22Rv1 (cell line): ENCODE data around the gene KCNQ1.

Experiments used
- H3K27ac ChIP-seq: fragments of 450-650 bp; 2 replicates; pipeline ENCODE4 v1.5.1; 2017
- ZFX ChIP-seq: fragments of 450-650 bp; IDR thresholded peaks from 2 replicates; pipeline ENCODE4 v1.6.1; 2017; ENCODE audit warnings: antibody characterized with exemption, borderline replicate concordance
- TF ChIP-seq, protein P1 (sequence below): fragments of 450-650 bp; IDR thresholded peaks from 2 replicates; pipeline ENCODE4 v1.5.1; 2017; ENCODE audit warnings: mild to moderate bottlenecking

Gene KCNQ1

DNA sequence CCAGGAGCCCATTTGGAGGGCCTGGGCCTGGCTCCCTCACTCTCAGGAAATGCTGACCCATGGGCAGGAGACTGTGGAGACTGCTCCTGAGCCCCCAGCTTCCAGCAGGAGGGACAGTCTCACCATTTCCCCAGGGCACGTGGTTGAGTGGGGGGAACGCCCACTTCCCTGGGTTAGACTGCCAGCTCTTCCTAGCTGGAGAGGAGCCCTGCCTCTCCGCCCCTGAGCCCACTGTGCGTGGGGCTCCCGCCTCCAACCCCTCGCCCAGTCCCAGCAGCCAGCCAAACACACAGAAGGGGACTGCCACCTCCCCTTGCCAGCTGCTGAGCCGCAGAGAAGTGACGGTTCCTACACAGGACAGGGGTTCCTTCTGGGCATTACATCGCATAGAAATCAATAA is 403.7 kb downstream of the KCNQ1 start:
- no peak overlapping the region for H3K27ac ChIP-seq
- TF ChIP-seq ZFX, result no peak
- TF ChIP-seq, protein P1, sequence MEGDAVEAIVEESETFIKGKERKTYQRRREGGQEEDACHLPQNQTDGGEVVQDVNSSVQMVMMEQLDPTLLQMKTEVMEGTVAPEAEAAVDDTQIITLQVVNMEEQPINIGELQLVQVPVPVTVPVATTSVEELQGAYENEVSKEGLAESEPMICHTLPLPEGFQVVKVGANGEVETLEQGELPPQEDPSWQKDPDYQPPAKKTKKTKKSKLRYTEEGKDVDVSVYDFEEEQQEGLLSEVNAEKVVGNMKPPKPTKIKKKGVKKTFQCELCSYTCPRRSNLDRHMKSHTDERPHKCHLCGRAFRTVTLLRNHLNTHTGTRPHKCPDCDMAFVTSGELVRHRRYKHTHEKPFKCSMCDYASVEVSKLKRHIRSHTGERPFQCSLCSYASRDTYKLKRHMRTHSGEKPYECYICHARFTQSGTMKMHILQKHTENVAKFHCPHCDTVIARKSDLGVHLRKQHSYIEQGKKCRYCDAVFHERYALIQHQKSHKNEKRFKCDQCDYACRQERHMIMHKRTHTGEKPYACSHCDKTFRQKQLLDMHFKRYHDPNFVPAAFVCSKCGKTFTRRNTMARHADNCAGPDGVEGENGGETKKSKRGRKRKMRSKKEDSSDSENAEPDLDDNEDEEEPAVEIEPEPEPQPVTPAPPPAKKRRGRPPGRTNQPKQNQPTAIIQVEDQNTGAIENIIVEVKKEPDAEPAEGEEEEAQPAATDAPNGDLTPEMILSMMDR, result no peak

DNA sequence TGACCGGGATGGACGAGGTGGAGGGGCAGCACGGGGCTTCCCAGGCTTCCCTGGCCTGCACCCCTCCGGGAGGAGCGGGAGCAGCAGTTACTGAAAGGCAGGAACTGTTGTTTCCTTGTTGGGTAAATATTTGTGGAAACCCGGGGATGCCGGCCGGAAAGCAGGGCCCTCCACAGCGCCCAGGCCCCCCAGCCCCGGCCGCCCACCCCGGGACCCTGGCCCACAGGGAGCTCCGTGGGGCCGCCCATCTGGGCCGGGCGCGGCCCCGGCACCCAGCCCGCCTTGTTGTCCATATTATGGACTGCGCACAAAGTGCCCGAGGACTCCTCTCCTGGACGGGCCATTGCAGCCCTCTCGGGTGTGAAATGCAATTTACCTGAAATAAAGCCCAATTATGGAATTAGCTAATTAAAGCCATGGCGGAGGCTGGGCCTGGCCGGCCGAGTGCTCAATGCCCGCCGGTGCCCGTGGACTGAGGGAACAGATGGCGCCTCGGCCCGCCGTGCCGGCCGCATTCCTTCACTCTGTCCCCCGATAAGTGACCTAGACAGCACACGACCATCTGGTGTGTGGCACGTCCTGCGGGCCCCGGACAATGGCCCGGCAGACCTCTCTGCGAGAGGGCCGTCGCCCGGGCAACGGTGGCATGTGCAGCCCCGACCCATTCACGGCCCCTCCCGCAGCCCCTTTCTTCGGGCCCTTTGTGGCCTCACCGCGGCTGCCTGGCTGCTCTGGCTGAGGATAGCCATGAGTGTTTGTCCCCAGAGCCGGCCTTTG is 405.4 kb downstream of the KCNQ1 start:
- TF ChIP-seq, protein P1, result no peak
- TF ChIP-seq ZFX, result no peak
- H3K27ac ChIP-seq, result no peak overlapping the region

DNA sequence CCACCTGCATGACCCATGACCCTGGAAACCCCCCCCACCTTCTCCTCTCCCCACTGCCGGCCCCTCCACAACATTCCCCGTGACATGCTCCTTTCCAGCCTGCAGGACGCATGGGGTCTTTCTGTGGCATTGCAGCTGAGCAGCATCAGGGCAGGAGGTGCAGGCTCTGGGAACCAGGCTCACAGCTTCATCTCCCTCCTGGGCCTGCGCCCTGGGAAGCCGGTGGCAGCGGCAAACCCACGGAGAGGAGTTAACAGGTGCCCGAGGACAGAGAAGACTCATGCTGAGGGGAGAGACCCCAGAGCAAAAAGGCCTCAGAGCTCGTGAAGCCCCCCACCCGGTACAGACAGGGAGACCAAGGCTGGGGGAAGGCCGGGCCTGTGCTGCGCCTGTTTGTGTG is 408.6 kb downstream of the KCNQ1 start:
- no peak overlapping the region for H3K27ac ChIP-seq
- TF ChIP-seq, protein P1, result no peak
- no peak for TF ChIP-seq ZFX

DNA sequence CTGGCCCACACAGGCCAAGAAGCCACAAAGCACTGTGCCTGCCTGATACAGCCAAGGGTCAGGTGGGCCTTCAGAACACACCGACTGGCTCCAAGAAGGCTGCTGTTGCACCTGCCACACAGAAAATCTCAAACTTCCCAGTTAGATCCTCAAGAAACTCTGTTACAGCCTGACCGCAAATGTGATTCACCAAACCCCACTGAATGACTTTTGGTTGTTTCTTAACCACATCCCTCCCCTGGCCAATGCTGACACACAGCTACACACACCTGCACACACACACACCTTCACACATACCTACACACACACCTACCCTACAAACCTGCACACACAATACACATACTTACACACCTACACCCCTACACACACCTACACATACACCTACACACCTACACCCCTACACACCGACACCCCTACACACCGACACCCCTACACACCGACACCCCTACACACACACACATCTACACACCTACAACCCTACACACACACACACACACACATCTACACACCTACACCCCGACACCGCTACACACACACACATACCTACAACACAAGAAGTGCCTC is 409.3 kb downstream of the KCNQ1 start:
- no peak overlapping the region for H3K27ac ChIP-seq
- TF ChIP-seq ZFX, result no peak
- TF ChIP-seq, protein P1, result no peak

DNA sequence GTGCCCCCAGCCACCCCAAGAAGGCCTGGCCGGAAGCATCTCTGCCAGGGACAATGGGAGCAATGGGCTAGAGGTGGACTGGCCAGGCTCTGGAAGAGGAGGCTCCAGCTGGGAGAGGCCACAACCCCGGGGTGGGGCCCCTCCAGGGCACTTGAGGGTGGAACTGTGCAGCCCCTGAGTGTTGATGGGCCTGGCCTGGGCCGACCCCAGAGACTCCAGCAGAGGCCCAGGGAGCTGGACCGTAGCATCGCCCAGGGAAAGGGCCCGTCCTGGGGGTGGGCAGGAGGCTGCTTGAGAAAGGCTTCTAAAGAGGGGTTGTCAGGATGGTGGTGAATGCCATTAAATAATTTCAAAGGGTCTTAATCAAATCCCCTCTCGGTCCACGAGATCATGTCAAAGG is 410.4 kb downstream of the KCNQ1 start:
- no peak overlapping the region for H3K27ac ChIP-seq
- TF ChIP-seq, protein P1, result no peak
- no peak for TF ChIP-seq ZFX

DNA sequence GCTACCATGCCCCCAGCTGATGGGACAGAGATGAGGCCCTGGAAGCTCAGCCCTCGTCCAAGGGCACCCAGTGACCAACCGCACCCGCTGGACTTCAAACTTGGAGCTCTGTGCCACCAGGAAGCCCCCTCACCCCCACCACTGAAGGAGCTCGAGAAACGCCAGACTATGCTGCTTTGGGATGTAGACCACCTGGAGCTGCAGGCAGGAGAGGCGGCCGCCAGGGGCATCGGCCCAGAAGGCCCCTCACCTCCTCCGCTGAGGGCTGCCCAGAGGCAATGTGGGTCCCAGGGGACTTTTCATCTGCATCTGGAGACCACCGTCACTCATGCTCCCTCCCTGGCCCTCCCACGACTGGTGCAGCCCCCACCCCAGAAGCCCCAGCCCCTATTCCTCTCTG is 412.5 kb downstream of the KCNQ1 start:
- no peak overlapping the region for H3K27ac ChIP-seq
- TF ChIP-seq, protein P1, result no peak
- no peak for TF ChIP-seq ZFX

DNA sequence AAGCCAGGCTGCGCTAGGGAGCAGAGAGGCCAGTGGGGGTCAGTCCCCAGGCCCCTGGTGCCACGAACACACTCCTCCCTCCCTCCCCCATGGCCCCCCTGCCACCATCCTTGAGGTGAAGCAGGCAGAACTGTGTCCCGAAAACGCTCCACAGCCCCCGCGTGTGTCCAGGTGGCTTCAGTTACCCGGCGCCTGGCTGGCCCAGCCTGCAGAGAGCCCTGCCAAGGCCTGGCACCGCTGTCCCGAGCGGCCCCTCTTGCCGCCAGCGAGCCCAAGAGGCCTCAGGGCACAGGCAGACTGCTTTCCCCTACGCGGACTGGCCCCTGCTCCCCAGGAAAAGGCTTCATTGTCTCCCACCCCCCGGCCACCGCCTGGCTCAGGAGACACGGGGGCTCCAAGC is 413.1 kb downstream of the KCNQ1 start:
- TF ChIP-seq ZFX, result no peak
- TF ChIP-seq, protein P1, result no peak
- no peak overlapping the region for H3K27ac ChIP-seq
